HEK293 (cell line): ENCODE results near the gene PPP2R2B.

Source experiments
- CTCF ChIP-seq: fragments of 450-650 bp; formaldehyde crosslinking; IDR thresholded peaks from 2 replicates; pipeline ENCODE4 v1.5.1; 2016; ENCODE audit warnings: missing biosample characterization, missing genetic modification characterization
- PRDM4 ChIP-seq: fragments of 450-650 bp; formaldehyde crosslinking; IDR thresholded peaks from 2 replicates; pipeline ENCODE4 v1.5.1; 2017; ENCODE audit warnings: missing biosample characterization, missing genetic modification characterization
- ZNF335 ChIP-seq: fragments of 450-650 bp; formaldehyde crosslinking; conservative IDR thresholded peaks from 2 replicates; pipeline ENCODE4 v1.5.1; 2016; ENCODE audit warnings: missing biosample characterization, missing genetic modification characterization
- ZNF610 ChIP-seq: fragments of 450-650 bp; formaldehyde crosslinking; IDR thresholded peaks from 2 replicates; pipeline ENCODE4 v1.5.1; 2016; ENCODE audit warnings: missing biosample characterization, missing genetic modification characterization, borderline replicate concordance

- TF ChIP-seq PRDM4 (tag by site-specific recombination) (no peak), ZNF610 (tag by site-specific recombination) (no peak), CTCF (tag by site-specific recombination) (no peak), ZNF335 (tag by site-specific recombination) (no peak)
Measured at GRCh38 chr5:146553446-146553845, 325.1 kb downstream of the PPP2R2B start.
